ENCODE measurements around the gene NDN.

DNA sequence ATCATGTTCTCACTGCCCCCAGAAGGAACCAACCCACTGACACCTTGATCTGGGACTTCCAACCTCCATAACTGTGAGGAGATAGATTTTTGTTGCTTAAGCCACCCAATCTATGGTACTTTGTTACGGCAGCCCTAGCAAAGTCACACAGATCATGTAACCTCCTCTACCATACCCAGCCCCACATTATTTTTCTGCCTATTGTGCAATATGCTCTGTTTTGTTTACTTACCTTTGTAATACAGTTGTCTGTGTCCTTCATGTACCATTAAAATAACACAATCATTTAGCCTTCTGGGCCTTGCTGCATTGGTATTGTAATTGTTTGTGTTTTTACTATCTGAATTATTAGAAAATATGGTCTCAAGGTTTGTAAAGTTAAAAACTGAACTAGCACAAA, 16.1 kb downstream of the NDN start:
- TF ChIP-seq CTCF (IDR thresholded peaks at IDR 0.05; ENCODE audit: low read depth, low read length, missing input control) (no peak), EGR1 (IDR thresholded peaks at IDR 0.05; ENCODE audit: low read depth in 2 of 2) (no peak), ATF3 (IDR thresholded peaks at IDR 0.05) (no peak), RAD21 (IDR thresholded peaks at IDR 0.05) (no peak), YY1 (IDR thresholded peaks at IDR 0.05) (no peak), MAX (IDR thresholded peaks at IDR 0.05) (no peak), TAF1 (conservative IDR thresholded peaks at IDR 0.05) (no peak), HNF4A (conservative IDR thresholded peaks at IDR 0.05) (no peak), JUND (IDR thresholded peaks at IDR 0.05) (no peak), SP1 (IDR thresholded peaks at IDR 0.05) (no peak), RXRA (IDR thresholded peaks at IDR 0.05) (no peak), FOXA1 (IDR thresholded peaks at IDR 0.05) (no peak)
- TF ChIP-seq, protein P1, sequence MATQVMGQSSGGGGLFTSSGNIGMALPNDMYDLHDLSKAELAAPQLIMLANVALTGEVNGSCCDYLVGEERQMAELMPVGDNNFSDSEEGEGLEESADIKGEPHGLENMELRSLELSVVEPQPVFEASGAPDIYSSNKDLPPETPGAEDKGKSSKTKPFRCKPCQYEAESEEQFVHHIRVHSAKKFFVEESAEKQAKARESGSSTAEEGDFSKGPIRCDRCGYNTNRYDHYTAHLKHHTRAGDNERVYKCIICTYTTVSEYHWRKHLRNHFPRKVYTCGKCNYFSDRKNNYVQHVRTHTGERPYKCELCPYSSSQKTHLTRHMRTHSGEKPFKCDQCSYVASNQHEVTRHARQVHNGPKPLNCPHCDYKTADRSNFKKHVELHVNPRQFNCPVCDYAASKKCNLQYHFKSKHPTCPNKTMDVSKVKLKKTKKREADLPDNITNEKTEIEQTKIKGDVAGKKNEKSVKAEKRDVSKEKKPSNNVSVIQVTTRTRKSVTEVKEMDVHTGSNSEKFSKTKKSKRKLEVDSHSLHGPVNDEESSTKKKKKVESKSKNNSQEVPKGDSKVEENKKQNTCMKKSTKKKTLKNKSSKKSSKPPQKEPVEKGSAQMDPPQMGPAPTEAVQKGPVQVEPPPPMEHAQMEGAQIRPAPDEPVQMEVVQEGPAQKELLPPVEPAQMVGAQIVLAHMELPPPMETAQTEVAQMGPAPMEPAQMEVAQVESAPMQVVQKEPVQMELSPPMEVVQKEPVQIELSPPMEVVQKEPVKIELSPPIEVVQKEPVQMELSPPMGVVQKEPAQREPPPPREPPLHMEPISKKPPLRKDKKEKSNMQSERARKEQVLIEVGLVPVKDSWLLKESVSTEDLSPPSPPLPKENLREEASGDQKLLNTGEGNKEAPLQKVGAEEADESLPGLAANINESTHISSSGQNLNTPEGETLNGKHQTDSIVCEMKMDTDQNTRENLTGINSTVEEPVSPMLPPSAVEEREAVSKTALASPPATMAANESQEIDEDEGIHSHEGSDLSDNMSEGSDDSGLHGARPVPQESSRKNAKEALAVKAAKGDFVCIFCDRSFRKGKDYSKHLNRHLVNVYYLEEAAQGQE (IDR thresholded peaks at IDR 0.05): no peak
- TF ChIP-seq, protein P2, sequence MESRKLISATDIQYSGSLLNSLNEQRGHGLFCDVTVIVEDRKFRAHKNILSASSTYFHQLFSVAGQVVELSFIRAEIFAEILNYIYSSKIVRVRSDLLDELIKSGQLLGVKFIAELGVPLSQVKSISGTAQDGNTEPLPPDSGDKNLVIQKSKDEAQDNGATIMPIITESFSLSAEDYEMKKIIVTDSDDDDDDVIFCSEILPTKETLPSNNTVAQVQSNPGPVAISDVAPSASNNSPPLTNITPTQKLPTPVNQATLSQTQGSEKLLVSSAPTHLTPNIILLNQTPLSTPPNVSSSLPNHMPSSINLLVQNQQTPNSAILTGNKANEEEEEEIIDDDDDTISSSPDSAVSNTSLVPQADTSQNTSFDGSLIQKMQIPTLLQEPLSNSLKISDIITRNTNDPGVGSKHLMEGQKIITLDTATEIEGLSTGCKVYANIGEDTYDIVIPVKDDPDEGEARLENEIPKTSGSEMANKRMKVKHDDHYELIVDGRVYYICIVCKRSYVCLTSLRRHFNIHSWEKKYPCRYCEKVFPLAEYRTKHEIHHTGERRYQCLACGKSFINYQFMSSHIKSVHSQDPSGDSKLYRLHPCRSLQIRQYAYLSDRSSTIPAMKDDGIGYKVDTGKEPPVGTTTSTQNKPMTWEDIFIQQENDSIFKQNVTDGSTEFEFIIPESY (IDR thresholded peaks at IDR 0.05): no peak

All from liver (tissue), 3 donors.